ENCODE measurements around the gene INSIG2. TPM values are rescaled to one million over a fixed set of nuclear protein-coding genes. Genes with fewer than 3 reads are reported as not detected.

INSIG2 gene
- total and polyA plus RNA-seq, 2 of the 8 experiments (the other 6 are each of a cell fraction or from before 2014, with no cell fraction given): 7.0 to 11.2 TPM

DNA sequence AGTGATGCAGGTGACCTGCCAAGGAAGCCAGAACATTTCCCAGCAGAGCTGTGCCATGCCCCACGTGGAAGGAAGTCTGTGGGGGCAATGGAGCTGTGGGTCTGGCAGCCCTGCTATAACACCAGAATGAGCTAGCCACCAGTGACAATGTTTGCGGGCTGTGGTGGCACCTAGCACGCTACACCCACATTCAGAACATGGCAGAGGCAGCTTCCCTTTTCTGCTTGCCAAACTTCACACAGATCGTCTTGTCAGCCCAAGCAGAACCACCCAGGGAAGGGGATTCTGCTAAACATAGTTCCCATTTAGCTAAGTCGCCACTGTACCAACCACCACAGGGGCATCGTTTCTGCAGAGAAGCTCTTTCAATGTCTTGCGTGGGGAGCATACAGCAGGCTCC is 47.4 kb upstream of the INSIG2 start:
- no peak overlapping the region for H3K4ac ChIP-seq (replicated peaks; ENCODE audit: insufficient read length, low read depth, low read length)
- H3K56ac ChIP-seq (replicated peaks; ENCODE audit: insufficient read length, low read depth, low read length): no peak overlapping the region
- TF ChIP-seq, protein P1, sequence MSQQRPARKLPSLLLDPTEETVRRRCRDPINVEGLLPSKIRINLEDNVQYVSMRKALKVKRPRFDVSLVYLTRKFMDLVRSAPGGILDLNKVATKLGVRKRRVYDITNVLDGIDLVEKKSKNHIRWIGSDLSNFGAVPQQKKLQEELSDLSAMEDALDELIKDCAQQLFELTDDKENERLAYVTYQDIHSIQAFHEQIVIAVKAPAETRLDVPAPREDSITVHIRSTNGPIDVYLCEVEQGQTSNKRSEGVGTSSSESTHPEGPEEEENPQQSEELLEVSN (IDR thresholded peaks at IDR 0.05): no peak
- TF ChIP-seq EGR1 (IDR thresholded peaks at IDR 0.05; ENCODE audit: borderline replicate concordance, low read depth, low read length) (no peak), TCF12 (IDR thresholded peaks at IDR 0.05; ENCODE audit: low read depth, low read length) (no peak), JUN (IDR thresholded peaks at IDR 0.05; ENCODE audit: low read depth, low read length) (no peak), KDM5A (IDR thresholded peaks at IDR 0.05; ENCODE audit: low read length) (no peak), BCL11A (IDR thresholded peaks at IDR 0.05; ENCODE audit: low read depth in 2 of 2, low read length in 2 of 2) (no peak), SRF (IDR thresholded peaks at IDR 0.05; ENCODE audit: low read depth, low read length) (no peak), MAFK (IDR thresholded peaks at IDR 0.05; ENCODE audit: low read depth, low read length) (no peak), BRCA1 (IDR thresholded peaks at IDR 0.05; ENCODE audit: low read depth, low read length) (no peak), RAD21 (IDR thresholded peaks at IDR 0.05 in 1 of 2, conservative IDR thresholded peaks at IDR 0.05 in 1 of 2; ENCODE audit: low read depth in 2 of 2, low read length in 2 of 2) (no peak), RBBP5 (IDR thresholded peaks at IDR 0.05; ENCODE audit: borderline replicate concordance, low read depth, low read length) (no peak), RFX5 (IDR thresholded peaks at IDR 0.05; ENCODE audit: borderline replicate concordance, low read depth, low read length) (no peak)
- TF ChIP-seq, protein P2, sequence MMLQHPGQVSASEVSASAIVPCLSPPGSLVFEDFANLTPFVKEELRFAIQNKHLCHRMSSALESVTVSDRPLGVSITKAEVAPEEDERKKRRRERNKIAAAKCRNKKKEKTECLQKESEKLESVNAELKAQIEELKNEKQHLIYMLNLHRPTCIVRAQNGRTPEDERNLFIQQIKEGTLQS (IDR thresholded peaks at IDR 0.05; ENCODE audit: insufficient read depth, low read depth, low read length): no peak
- no peak overlapping the region for H4K5ac ChIP-seq (ENCODE audit: insufficient read length, low read depth, low read length)
- no peak overlapping the region for H2BK5ac ChIP-seq (ENCODE audit: low read depth, low read length)
- H3K9ac ChIP-seq (replicated peaks in 1 of 4; ENCODE audit: extremely low read depth in 1 of 4, low read depth in 3 of 4, low read length in 3 of 4): no peak overlapping the region
- no peaks in the 10 kb centered on the region for H3K79me1 ChIP-seq (ENCODE audit: low read depth, low read length)
- H3K36me3 ChIP-seq (ENCODE audit: control insufficient read depth in 2 of 4, insufficient read depth in 4 of 4, low read length in 3 of 4): no peaks in the 10 kb centered on the region
- no peak overlapping the region for H2BK120ac ChIP-seq (replicated peaks; ENCODE audit: low read depth, low read length)
- H3K14ac ChIP-seq (ENCODE audit: insufficient read length): no peak overlapping the region
- no peaks in the 10 kb centered on the region for H3K79me2 ChIP-seq (ENCODE audit: control insufficient read depth in 1 of 2, insufficient read depth in 2 of 2, low read length in 2 of 2)
- ChIA-PET POLR2A (ENCODE audit: partially characterized antibody) (no interaction called here), CTCF (ENCODE audit: partially characterized antibody) (interaction anchor here (1.2 to 3.9 kb wide), 3 partner anchors 8 to 38 kb away, joined by 4 to 15 read pairs (median 11); no protein-coding TSS in a partner anchor)
- H4K20me1 ChIP-seq (replicated peaks in 1 of 2; ENCODE audit: control insufficient read depth in 1 of 2, insufficient read depth in 2 of 2, low read length in 2 of 2): no peaks in the 10 kb centered on the region
- H3K23me2 ChIP-seq (ENCODE audit: low read depth, low read length): no peaks in the 10 kb centered on the region
- no peak overlapping the region for H3K27ac ChIP-seq (ENCODE audit: low read depth, low read length)
- no peak overlapping the region for H3K23ac ChIP-seq (ENCODE audit: insufficient read length)
- H3K27me3 ChIP-seq (replicated peaks in 1 of 4; ENCODE audit: control insufficient read depth in 3 of 4, extremely low read depth in 1 of 4, insufficient read depth in 3 of 4, low read length in 3 of 4): no peaks in the 10 kb centered on the region
- no peak overlapping the region for H3K4me3 ChIP-seq (ENCODE audit: extremely low read depth in 1 of 4, insufficient read depth in 2 of 4, low read depth in 3 of 4, low read length in 4 of 4)
- no peak overlapping the region for H2AK5ac ChIP-seq (ENCODE audit: low read depth, low read length)
- 92% methylated on average over 7 of the region's 7 CpGs; no CpG with 5 or more reads in 1 of the 2 experiments for WGBS, 2 experiments (ENCODE audit: extremely low coverage in 1 of 2, insufficient coverage in 1 of 2, insufficient read length in 1 of 2, insufficient replicate concordance in 2 of 2, low coverage in 1 of 2, low lambda C conversion rate in 2 of 2, missing lambda C conversion rate in 1 of 2)
- no peak overlapping the region for H3K4me2 ChIP-seq (ENCODE audit: insufficient read depth in 1 of 2, low read depth in 2 of 2, low read length in 2 of 2)
- H2BK12ac ChIP-seq (ENCODE audit: low read depth, low read length): no peak overlapping the region
- H2BK20ac ChIP-seq (ENCODE audit: low read length): no peak overlapping the region
- FAIRE-seq (no peak), DNase-seq (ENCODE audit: low read depth in 1 of 2, low spot score in 2 of 2) (no peak)
- no peak overlapping the region; the same call in 1 of the 2 replicates for H4K8ac ChIP-seq (ENCODE audit: extremely low read depth, insufficient read depth, low read length)
- H3K4me1 ChIP-seq (replicated peaks in 1 of 4; ENCODE audit: control insufficient read depth in 3 of 4, insufficient read depth in 4 of 4, low read length in 3 of 4): no peaks in the 10 kb centered on the region
- H3K18ac ChIP-seq (ENCODE audit: extremely low read depth, low read length): no peak overlapping the region
- no peak overlapping the region for H2AFZ ChIP-seq (ENCODE audit: low read length)
- no peak overlapping the region for H2BK15ac ChIP-seq (ENCODE audit: low read length)
- no peak overlapping the region for H4K91ac ChIP-seq (replicated peaks; ENCODE audit: insufficient read length, low read length)
- H3K9me3 ChIP-seq (ENCODE audit: insufficient read depth in 2 of 2, low read depth in 1 of 2, low read length in 1 of 2): no peaks in the 10 kb centered on the region
